Stimulated activated CD8-positive, alpha-beta memory T cell treated with anti-CD3 and anti-CD28 coated beads, Interleukin-12 subunit alpha, Interleukin-12 subunit beta, amount 100 ng/mL, for 24 hours (primary cell): ENCODE data around the gene NPEPPS.

Experiments used
- DNase-seq: peaks from one replicate; pipeline ENCODE4 v3.0.0-alpha.2; 2020; ENCODE audit errors: extremely low read depth

NPEPPS gene

GRCh38 chr17:47665655-47666054, 134.7 kb downstream of the NPEPPS start:
- no peak for DNase-seq

GRCh38 chr17:47669081-47669480, 138.2 kb downstream of the NPEPPS start:
- no peak for DNase-seq

GRCh38 chr17:47670064-47670463, 139.2 kb downstream of the NPEPPS start:
- no peak for DNase-seq
